Astrocyte (in vitro differentiated cells and primary cell): ENCODE data around the gene JAZF1. TPM values are rescaled to one million over a fixed set of nuclear protein-coding genes. Genes with fewer than 3 reads are reported as not detected.

Experiments
- DNase-seq: peaks from one replicate; pipeline ENCODE4 v3.0.0-alpha.2; 2010; ENCODE audit warnings: low read depth
- FAIRE-seq: peaks from 2 replicates; lab custom pipeline; 2011; peaks lifted over from hg19 to GRCh38; lab: Jason Lieb, UNC
- H2AFZ ChIP-seq: 2 replicates; pipeline ENCODE4 v1.6.0; 2012; ENCODE audit warnings: low read depth, low read length, inconsistent platforms
- H3K27ac ChIP-seq: 2 replicates; pipeline ENCODE4 v1.5.1; 2011; ENCODE audit warnings: low read depth, low read length, inconsistent platforms
- H3K27me3 ChIP-seq: 2 replicates; pipeline ENCODE4 v1.6.0; 2011; ENCODE audit warnings: low read length, inconsistent platforms; ENCODE audit not compliant: insufficient read depth
- H3K36me3 ChIP-seq: 2 replicates; pipeline ENCODE4 v1.5.1; 2011; ENCODE audit warnings: low read length, inconsistent platforms; ENCODE audit not compliant: insufficient read depth
- H3K4me1 ChIP-seq: 2 replicates; pipeline ENCODE4 v1.5.1; 2011; ENCODE audit warnings: low read length, inconsistent platforms; ENCODE audit not compliant: insufficient read depth
- H3K4me2 ChIP-seq: 2 replicates; pipeline ENCODE4 v1.6.0; 2012; ENCODE audit warnings: low read length, inconsistent platforms
- H3K4me3 ChIP-seq: 2 replicates; pipeline ENCODE4 v1.5.1; 2011; ENCODE audit warnings: low read depth, mild to moderate bottlenecking, low read length, inconsistent platforms; ENCODE audit not compliant: insufficient read depth
- H3K79me2 ChIP-seq: 2 replicates; pipeline ENCODE4 v1.6.0; 2012; ENCODE audit warnings: mild to moderate bottlenecking, low read length, inconsistent platforms; ENCODE audit not compliant: insufficient read depth
- H3K9ac ChIP-seq: 2 replicates; pipeline ENCODE4 v1.6.0; 2012; ENCODE audit warnings: mild to moderate bottlenecking, low read length, inconsistent platforms
- H3K9me3 ChIP-seq: 2 replicates; pipeline ENCODE4 v1.5.1; 2012; ENCODE audit warnings: low read depth, mild to moderate bottlenecking, low read length, inconsistent platforms; ENCODE audit not compliant: insufficient read depth
- H4K20me1 ChIP-seq: 2 replicates; pipeline ENCODE4 v1.6.0; 2012; ENCODE audit warnings: low read length, inconsistent platforms; ENCODE audit not compliant: insufficient read depth
- H3K27ac Mint-ChIP-seq: one replicate; pipeline ENCODE4 v1.8.0; 2021; ENCODE audit warnings: mild to moderate bottlenecking, mixed read lengths; ENCODE audit not compliant: unreplicated experiment
- H3K27me3 Mint-ChIP-seq: one replicate; pipeline ENCODE4 v1.8.0; 2021; ENCODE audit warnings: low read depth, mixed read lengths; ENCODE audit not compliant: unreplicated experiment
- H3K36me3 Mint-ChIP-seq: one replicate; pipeline ENCODE4 v1.8.0; 2021; ENCODE audit warnings: low read depth, mixed read lengths; ENCODE audit not compliant: unreplicated experiment
- H3K4me1 Mint-ChIP-seq: one replicate; pipeline ENCODE4 v1.8.0; 2021; ENCODE audit warnings: low read depth, mixed read lengths; ENCODE audit not compliant: unreplicated experiment
- H3K4me3 Mint-ChIP-seq: one replicate; pipeline ENCODE4 v1.8.0; 2021; ENCODE audit warnings: mild to moderate bottlenecking, moderate library complexity, mixed read lengths; ENCODE audit not compliant: unreplicated experiment
- H3K9me3 Mint-ChIP-seq: one replicate; pipeline ENCODE4 v1.8.0; 2021; ENCODE audit warnings: mild to moderate bottlenecking, mixed read lengths; ENCODE audit not compliant: unreplicated experiment
- EZH2 ChIP-seq: IDR thresholded peaks from 2 replicates; pipeline ENCODE4 v1.6.1; 2012; ENCODE audit warnings: mild to moderate bottlenecking, low read length, inconsistent platforms; ENCODE audit not compliant: insufficient read depth
- total RNA-seq: library from RNA; stranded (reverse); gene quantifications from 2 replicates; pipeline ENCODE4 v1.2.1, GENCODE V29; 2021
- TF ChIP-seq, protein P1 (sequence below): IDR thresholded peaks from 2 replicates; pipeline ENCODE4 v1.5.1; 2011; ENCODE audit warnings: low read depth, mild to moderate bottlenecking, inconsistent platforms, low read length, moderate library complexity; ENCODE audit not compliant: insufficient read depth

JAZF1 gene
- total RNA-seq, 1 donor from 2014 or later: 20.1 TPM

DNA sequence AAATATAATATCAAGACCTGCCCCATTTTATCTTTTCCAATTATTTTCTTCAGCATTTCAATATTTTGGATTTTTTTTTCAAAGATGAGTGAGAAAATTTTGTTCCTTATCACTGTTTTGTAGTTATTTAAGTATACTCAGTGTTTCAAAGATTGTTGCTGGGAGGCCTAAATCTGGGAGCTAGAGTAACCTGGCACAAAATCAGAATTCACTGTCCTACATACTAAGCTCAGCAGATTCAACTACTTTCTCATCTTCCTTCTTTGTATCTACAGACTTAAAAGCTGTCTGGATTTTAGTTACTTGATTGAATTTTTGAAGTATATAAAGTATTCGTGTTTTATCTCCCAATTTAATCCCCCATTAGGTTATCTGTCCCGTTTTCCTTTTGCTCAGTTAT lies 354.7 kb downstream of the JAZF1 start:
- no peak for FAIRE-seq
- Histone ChIP-seq H3K27ac (no peak overlapping the region), H3K4me1 (no peaks in the 10 kb centered on the region), H2AFZ (no peak overlapping the region), H3K4me2 (no peak overlapping the region), H3K9me3 (no peaks in the 10 kb centered on the region), H3K4me3 (no peak overlapping the region), H3K27me3 (no peaks in the 10 kb centered on the region), H3K79me2 (no peaks in the 10 kb centered on the region), H4K20me1 (no peaks in the 10 kb centered on the region), H3K9ac (no peak overlapping the region), H3K36me3 (no peaks in the 10 kb centered on the region)
- TF ChIP-seq EZH2: no peak
- TF ChIP-seq, protein P1, sequence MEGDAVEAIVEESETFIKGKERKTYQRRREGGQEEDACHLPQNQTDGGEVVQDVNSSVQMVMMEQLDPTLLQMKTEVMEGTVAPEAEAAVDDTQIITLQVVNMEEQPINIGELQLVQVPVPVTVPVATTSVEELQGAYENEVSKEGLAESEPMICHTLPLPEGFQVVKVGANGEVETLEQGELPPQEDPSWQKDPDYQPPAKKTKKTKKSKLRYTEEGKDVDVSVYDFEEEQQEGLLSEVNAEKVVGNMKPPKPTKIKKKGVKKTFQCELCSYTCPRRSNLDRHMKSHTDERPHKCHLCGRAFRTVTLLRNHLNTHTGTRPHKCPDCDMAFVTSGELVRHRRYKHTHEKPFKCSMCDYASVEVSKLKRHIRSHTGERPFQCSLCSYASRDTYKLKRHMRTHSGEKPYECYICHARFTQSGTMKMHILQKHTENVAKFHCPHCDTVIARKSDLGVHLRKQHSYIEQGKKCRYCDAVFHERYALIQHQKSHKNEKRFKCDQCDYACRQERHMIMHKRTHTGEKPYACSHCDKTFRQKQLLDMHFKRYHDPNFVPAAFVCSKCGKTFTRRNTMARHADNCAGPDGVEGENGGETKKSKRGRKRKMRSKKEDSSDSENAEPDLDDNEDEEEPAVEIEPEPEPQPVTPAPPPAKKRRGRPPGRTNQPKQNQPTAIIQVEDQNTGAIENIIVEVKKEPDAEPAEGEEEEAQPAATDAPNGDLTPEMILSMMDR: no peak
- Mint-ChIP-seq H3K4me1 (peaks cover 2% of the 10 kb centered on the region), H3K36me3 (peaks cover 4% of the 10 kb centered on the region), H3K4me3 (no peak overlapping the region), H3K27me3 (no peaks in the 10 kb centered on the region), H3K9me3 (no peaks in the 10 kb centered on the region), H3K27ac (no peak overlapping the region)
- DNase-seq: no peak

DNA sequence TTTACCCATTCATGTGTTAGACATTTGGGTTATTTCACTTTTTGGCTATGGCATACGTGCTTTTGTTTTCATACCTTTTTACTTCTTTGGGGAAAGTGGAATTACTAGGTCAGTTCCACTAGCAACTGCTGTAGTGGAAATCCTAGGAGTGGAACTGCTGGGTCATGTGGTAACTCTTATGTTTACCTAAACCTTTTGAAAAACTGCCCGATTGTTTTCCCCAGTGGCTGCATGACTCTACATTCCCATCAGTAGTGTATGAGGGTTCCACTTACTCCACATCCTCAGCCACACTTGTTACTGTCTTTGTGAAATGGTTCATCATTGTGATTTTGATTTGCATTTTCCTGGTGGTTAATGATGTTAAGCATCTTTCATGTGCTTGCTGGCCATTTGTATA lies 358.4 kb downstream of the JAZF1 start:
- Mint-ChIP-seq H3K27ac (no peak overlapping the region), H3K27me3 (no peaks in the 10 kb centered on the region), H3K4me3 (no peak overlapping the region), H3K4me1 (peaks cover 2% of the 10 kb centered on the region), H3K9me3 (no peaks in the 10 kb centered on the region), H3K36me3 (peaks cover 7% of the 10 kb centered on the region)
- Histone ChIP-seq H3K4me2 (no peak overlapping the region), H4K20me1 (no peaks in the 10 kb centered on the region), H3K4me1 (no peaks in the 10 kb centered on the region), H3K27ac (no peak overlapping the region), H3K36me3 (no peaks in the 10 kb centered on the region), H3K9me3 (no peaks in the 10 kb centered on the region), H3K27me3 (no peaks in the 10 kb centered on the region), H3K4me3 (no peak overlapping the region), H2AFZ (no peak overlapping the region), H3K79me2 (no peaks in the 10 kb centered on the region), H3K9ac (no peak overlapping the region)
- DNase-seq: no peak
- TF ChIP-seq EZH2: no peak
- TF ChIP-seq, protein P1: no peak
- FAIRE-seq: no peak

DNA sequence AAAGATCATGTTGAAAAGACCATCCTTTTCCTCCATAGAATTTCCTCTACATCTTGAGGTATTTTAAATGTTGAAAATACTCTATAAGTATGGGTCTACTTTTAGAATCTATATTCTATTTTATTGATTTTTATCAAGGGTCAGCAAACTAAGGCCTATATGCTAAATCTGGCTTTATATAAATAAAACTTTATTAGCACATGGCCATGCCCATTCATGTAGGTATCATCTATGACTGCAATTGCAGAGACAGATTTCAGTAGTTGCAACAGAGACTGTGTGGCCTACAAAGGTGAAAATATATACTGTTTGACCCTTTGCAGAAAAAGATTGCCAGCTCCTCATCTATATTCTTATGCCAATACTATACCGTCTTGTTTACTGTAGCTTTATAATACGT lies 367.9 kb downstream of the JAZF1 start:
- no peak overlapping the region for H3K4me2 ChIP-seq
- H2AFZ ChIP-seq: no peak overlapping the region
- H3K27me3 ChIP-seq: no peaks in the 10 kb centered on the region
- DNase-seq (no peak), FAIRE-seq (no peak)
- TF ChIP-seq EZH2: no peak
- TF ChIP-seq, protein P1: no peak
- H3K79me2 ChIP-seq: peaks cover 4% of the 10 kb centered on the region
- peaks cover 10% of the 10 kb centered on the region for H3K4me1 Mint-ChIP-seq
- no peak overlapping the region for H3K9ac ChIP-seq
- H3K9me3 Mint-ChIP-seq: no peaks in the 10 kb centered on the region
- peaks cover 13% of the 10 kb centered on the region for H3K4me1 ChIP-seq
- peaks cover 4% of the 10 kb centered on the region for H3K36me3 ChIP-seq
- H3K27ac Mint-ChIP-seq: no peak overlapping the region
- H4K20me1 ChIP-seq: no peaks in the 10 kb centered on the region
- no peaks in the 10 kb centered on the region for H3K27me3 Mint-ChIP-seq
- no peak overlapping the region for H3K4me3 Mint-ChIP-seq
- peaks cover 1% of the 10 kb centered on the region for H3K36me3 Mint-ChIP-seq
- H3K4me3 ChIP-seq: no peak overlapping the region
- no peak overlapping the region for H3K27ac ChIP-seq
- no peaks in the 10 kb centered on the region for H3K9me3 ChIP-seq
